GM18508 (cell line): ENCODE results near the gene KCP.

Experiments used
- ATAC-seq: cut with Tn5 transposase; IDR thresholded peaks from one replicate; pipeline ENCODE4 v1.9.1; 2021; ENCODE audit warnings: moderate number of reproducible peaks; ENCODE audit not compliant: insufficient read depth, unreplicated experiment

KCP gene

GRCh38 chr7:128889121-128889520 is 21.4 kb downstream of the KCP start:
- no peak for ATAC-seq

DNA sequence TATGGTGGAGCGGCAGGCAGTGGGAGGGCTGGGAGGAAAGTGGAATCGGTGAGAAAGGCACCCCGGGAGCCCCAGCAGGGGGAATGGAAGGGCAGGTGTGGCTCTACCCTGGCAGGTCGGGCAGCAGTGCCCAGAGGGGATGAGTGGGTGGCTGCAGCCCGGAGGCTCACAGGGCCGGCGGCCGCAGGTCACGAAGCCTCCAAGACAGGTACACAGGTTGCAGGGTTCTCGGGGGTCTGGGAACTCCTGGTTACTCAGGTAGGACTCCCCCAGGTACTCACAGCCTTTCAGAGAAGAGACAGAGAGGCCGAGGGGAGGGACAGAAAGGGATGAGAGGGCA is 21.8 kb downstream of the KCP start:
- no peak for ATAC-seq

- no peak for ATAC-seq
Measured at GRCh38 chr7:128888039-128888755, 22.3 kb downstream of the KCP start.

DNA sequence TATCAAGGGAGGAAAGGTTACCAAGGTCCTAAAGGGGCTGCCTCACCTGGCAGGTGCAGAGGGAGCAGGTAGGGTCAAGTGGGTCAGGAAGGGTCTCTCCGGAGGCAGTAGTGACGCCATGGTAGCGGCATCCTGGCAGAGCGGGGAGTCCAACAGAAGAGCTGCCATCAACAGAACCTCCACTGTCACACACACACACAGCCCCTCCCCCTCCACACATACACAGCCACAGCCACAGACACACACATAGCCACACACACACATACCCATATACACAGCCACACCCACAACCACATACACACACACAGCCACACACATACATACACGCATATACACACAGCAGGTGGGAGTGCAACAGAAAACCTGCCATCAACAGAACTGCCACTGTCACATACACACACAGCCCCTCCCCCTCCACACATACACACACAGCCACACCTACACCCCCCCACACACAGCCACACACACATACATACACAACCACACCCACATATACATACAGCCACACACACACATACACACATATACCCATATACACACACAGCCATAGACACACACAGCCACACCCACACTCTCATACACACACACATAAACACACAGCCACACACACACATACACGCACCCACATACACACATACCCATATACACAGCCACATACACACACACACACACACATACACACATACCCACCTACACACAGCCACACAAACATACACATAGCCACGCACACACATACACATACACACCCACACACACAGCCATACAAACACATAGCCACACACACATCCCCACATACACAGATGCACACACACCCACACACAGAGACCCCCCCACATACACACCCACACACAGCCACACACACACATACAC is 23.1 kb downstream of the KCP start:
- no peak for ATAC-seq

- ATAC-seq: no peak
Measured at GRCh38 chr7:128886391-128887168, 23.9 kb downstream of the KCP start.

- ATAC-seq: no peak
Measured at GRCh38 chr7:128885370-128886187, 24.9 kb downstream of the KCP start.

DNA sequence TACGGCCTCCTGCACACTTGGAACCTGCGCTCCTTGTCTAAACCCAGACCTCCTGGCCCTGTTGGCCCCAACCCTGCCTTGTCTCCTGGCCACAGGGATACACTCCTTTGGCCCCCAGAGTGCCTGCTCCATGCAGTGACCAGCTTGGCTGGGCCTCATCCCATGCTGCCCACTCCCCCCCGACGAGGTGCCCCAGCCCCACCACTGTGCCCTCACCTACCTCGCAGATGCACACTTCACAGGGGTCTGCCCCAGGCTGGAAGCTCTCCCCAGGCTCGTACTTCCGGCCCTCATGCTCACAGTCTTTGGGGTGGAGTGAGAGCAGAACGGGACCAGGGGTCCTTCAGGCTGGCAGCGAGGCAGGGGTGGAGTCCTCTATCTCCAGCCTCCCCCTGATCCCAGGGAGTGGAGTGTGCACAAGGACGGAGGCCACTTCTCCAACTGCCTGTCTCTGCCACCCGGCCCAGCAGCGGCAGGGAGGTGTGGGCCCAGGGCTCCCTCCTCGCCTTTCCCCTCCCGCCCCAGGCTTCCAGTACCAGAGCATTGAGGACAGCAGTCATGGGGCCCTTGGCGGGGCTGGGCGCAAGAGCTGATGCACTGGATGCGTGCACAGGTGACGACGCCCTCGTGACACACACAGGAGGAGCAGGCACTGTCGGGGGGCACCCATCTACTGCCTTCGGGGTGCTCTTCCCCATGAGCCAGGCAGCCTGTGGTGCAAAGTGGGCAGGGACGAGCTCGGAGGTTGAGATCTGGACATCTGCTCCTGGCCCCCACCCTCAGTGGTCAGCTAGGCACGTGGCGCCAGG is 25.7 kb downstream of the KCP start:
- no peak for ATAC-seq

GRCh38 chr7:128883622-128884448 is 26.7 kb downstream of the KCP start:
- ATAC-seq: no peak

- ATAC-seq: no peak
Measured at GRCh38 chr7:128882134-128882533, 28.4 kb downstream of the KCP start.

DNA sequence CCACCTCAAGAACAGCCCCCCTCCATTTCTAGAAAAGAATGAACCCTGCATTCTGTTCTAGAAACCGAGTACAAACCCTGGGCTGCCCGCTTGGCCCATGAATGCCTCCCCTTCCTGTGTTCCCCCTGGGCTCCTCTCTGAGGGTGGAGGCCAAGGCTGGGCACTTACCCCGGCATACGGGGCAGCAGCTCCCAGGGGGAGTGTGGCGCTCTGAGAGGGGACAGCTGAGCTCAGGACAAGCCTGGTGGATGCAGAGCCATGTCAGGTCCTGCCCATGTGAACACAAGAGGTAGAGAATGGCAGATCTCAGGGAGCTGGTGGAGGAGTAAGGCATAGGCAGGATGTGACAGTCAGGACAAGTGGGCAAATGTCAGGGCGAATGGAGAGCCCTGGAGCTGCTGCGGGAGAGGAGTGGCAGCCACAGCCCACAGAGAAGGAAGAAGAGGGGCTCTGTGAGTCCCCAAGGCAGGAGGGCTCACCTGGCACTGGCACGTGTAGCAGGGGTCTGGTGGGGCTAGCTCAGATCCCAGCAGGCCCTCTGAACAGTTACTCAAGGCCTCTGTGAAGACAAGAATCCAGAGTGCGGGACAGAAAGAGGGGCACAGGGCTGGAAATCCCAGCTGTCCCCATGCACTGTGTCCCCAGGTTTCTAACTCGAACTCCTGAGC is 28.9 kb downstream of the KCP start:
- no peak for ATAC-seq

DNA sequence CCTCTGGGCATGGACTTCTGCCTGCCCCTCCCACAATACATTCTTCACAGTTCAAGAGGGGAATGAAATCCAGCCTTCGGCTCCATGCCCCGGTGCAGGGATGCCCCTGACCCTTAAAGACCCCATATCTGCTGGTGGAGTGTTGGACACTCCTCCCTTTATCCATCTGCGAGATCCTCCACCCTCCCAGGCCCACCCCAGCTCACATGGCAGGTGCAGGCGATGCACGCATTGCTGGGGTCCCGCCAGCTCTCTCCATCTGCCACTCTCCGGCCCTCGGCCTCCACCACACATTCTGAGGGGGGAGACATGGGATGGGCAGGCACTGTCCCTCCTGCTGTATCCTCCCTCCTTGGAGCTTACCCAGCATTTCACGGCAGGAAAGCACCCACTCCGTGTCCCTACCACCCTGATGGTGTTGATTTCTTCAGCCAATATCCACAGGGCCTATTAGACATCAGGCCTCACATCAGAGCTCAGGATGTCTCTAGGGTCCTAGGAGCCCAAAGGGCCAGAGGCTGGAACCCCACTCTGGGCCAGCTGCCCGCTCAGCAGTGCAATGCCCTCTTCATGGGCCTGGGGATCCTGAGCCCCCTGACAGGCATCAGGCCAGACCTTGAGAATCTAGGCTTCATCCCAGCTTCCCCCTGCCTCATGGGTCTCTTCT is 29.6 kb downstream of the KCP start:
- ATAC-seq: no peak

GRCh38 chr7:128879939-128880746 is 30.4 kb downstream of the KCP start:
- ATAC-seq: no peak

DNA sequence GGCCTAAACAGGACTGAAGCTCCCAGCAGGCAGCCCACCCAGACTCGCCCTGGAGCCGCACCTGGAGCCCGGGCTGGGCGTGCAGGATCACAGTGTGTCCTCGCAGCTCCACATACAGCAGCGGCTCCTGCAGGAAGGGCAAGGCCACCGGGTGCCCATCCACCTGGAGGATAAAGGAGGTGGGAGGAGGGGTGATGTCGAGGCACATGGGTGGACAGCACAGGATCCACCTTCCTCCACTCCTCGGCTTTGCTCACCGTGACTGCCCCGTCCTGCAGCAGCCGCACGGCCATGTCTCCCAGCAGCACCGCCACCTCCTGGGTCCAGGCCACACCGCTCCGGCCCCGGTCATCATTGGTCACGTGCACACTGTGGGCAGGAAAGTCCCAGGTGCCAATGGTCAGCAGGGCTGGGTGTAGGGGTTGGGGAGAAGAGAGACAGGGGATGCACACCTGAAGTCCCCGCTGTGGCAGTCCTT is 31.0 kb downstream of the KCP start:
- ATAC-seq: no peak

- ATAC-seq: no peak
Measured at GRCh38 chr7:128878226-128879105, 32.0 kb downstream of the KCP start.

DNA sequence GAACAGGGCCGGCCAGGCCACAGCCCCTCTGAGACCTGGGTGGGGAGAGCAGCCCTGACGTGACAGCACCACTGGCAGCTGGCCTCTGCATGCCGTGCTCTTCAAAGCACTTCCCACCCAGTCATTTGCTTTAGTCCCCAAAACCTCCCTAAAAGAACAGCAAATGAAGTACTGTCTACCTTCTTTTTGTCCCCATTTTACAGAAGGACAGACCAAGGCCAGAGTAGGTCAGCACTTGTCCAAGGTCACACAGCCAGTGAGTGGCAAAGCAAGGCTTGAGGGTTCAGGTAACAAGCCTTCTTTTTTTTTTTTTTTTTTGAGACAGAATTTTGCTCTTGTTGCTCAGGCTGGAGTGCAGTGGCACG is 32.8 kb downstream of the KCP start:
- no peak for ATAC-seq
